Stimulated activated CD4-positive, alpha-beta T cell treated with anti-CD3 and anti-CD28 coated beads, Interleukin-12 subunit alpha, Interleukin-12 subunit beta, amount 100 ng/mL, for 4 hours (primary cell): Measurements from ENCODE around the gene JARID2.

ENCODE experiments used
- DNase-seq: peaks from one replicate; pipeline ENCODE4 v3.0.0-alpha.2; 2020

Gene JARID2

DNA sequence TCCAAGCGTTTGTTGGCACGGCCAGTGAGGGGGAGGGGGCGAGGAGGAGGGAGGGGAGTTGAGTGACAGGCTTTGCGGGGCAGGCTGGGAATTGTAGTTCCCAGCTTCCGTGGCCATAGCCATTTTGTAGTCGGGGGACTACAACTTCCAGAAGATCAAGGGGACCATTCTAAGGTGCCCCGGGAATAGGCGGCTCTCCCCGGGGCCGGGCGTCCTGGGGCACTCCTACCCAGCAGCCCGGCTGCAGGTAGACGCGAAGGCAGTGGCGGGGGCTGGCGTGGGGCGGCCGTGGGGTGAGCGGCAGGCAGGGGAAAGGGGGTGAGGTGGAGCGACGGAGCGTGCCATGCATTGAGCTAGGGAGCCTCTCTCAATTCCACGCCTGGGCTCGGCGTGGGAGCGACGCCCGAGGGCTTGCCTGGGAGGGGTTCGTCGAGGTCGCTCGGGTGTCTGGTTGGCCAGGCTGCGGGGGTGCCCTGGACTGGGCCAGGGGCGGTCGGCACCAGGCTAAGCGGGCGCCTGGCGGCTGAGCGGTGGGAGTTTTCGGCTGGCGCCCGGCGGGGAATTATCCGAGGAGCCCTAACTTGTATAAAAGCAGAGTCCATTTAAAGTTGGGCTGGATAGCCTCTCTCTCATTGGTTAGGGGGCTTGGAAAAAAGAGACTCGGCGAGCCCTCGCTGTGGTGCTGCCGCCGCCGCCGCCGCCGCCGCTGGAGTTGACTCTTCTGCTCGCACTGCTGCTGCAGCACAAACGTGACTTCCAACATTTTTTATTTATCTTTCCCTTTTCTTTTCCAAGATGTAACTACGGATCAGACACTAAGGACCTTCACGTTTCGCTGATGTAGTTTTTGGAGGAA, at the start of gene JARID2:
JARID2 (plus strand) TSS at position 709 of the 856 bp plus-strand sequence. CDS start 471 bp downstream, outside the sequence.
- DNase-seq = peak; percentile 92

DNA sequence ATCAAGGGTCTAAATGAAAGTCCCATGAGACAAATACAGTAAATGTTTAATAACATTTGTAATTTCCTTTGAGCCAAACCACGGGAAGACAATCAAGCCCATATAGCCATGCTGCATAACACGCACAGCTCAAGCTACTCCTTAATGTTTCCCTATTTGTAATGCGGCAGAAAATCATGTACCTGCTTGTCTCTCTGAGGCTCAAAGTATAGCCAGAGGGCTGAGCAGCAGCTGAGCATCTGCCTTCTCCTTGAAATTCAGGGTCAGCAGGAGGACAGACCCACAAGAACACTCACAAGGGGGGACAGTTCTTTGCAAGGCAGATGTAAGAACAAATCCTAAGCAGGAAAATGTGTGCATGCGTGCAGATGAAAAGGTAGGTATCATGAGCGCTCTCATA, 45.8 kb upstream of the JARID2 start:
- DNase-seq = no peak

DNA sequence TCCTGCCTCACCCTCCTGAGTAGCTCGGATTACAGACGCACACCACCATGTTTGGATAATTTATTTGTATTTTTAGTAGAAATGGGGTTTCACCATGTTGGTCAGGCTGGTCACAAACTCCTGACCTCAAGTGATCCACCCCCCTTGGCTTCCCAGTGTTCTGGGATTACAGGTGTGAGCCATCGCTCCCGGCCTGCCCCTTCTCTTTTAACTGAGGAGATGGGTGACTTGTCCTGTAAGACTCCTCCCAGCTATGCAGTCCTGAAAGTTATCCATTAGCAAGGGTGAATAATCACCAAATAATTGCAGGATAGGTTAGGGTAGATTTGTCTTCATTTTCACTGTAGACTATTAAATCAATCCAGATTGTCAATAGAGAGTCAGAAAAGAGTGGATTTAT, 40.5 kb upstream of the JARID2 start:
- no peak for DNase-seq

DNA sequence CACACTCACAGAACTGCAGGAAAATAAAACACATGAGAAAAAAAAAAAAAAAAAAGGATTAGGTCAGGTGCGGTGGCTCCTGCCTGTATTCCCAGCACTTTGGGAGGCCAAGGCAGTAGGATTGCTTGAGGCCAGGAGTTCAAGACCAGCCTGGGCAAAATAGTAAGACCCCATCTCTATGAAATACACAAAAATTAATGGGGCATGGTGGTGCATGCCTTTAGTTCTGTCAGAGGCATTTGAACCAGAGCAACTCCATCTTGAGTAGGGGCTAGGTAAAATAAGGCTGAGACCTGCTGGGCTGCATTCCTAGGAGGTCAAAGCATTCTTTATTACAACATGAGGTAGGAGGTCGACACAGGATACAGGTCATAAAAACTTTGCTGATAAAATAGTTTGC, 39.0 kb upstream of the JARID2 start:
- DNase-seq = no peak

DNA sequence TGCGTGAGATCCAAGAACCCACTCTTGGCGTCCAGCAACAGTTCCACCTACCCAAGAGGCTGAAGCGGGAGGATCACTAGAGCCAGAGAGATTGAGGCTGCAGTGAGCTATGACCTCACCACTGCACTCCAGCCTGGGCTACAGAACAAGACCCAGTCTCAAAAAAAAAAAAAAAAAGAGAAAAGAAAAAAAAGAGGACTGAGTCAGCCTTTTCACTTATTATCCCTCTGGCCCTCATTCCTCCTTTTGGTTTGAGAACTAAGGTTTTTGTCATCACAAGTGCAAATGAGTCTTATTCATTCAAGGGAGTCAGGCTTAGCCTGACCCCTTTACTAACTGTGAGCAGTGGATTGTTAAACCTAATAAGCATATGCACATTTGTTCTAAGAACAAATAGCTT, 37.9 kb upstream of the JARID2 start:
- no peak for DNase-seq

DNA sequence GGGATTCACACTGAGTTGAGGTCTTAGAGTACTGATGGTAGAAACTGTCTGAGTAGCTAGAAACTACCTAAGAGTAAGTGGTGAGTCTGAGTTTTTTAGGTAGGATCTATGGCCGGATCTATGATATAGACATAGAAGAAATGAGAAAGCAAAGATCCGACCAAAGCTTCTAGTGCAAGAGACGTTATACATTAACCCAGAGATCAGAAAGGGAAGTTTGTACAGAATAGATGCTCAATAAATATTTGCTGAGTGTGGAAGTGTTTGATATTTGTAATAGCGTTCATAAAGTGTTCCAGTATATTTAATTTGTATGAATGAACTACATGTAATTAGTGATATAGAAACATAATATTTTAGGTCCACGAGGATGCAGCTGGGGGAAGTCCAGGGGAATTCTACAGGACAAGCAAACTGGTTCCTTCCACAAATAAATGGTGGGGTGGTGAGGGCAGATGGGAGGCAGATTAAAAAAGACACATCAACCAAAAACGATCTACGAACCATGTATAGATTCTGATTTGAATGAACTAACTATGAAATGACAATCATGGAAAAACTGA, 31.9 kb upstream of the JARID2 start:
- no peak for DNase-seq

DNA sequence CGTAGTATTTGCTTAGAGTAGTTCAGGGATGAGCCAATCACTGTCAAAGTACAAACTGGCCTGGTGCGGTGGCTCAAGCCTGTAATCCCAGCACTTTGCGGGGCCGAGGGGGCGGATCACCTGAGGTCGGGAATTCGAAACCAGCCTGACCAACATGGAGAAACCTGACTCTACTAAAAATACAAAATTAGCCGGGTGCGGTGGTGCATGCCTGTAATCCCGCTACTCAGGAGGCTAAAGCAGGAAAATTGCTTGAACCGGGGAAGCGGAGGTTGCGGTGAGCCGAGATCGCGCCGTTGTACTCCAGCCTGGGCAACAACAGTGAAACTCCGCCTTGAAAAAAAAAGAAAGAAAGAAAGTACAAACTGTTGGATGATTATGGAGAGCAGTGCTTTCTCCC, 27.5 kb upstream of the JARID2 start:
- DNase-seq = no peak

DNA sequence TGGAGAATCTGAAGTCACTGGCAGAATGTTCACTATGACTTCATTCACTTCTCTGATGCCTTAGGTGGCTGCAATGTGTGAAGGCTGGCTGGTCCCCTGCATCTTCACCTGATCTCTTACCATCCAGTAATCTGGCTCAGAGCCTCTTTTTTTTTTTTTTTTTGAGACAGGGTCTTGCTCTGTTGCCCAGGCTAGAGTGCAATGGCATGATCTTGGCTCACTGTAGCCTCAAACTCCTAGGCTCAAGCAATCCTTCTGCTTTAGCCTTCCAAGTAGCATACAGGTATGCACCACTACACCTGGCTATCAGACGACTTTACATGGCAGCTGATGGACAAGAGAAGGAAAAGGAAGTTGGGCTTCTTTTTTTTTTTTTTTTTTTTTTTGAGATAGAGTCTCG, 25.8 kb upstream of the JARID2 start:
- DNase-seq = no peak

DNA sequence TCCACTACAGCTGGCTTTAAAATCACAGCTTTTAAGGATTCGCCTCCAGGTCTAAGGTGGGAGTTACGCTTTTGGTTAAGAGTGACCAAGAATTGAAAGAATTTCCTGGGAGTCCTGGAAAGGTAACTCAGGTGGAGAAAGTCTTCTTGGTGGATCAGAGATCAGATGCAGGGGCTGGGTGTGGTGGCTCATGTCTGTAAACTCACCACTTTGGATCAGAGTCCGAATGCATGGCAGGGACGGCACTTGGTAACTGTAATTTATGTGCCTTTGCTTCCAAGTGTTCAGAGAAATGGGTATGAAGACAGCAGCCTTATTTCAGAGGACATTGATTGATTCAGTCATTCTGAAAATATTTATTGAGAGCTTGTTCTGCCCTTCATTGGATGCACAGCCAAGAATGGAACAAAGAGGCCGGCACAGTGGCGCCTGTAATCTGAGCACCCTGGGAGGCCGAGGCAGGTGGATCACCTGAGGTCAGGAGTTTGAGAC, 18.0 kb upstream of the JARID2 start:
- DNase-seq = no peak

DNA sequence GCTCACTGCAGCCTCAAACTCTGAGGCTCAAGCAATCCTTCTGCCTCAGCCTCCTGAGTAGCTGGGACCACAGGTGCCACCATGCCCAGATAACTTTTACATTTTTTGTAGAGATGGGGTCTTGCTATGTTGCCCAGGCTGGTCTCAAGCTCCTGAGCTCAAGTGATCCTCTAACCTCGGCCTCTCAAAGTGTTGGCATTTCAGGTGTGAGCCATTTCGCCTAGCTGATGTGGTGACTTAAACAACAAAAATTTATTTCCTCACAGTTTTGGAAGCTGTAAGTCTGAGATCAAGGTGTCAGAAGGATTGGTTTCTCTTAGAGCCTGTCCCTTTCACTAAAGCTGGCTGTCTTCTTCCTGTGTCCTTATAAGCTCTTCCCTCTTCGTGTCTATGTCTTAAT, 15.0 kb upstream of the JARID2 start:
- no peak for DNase-seq

DNA sequence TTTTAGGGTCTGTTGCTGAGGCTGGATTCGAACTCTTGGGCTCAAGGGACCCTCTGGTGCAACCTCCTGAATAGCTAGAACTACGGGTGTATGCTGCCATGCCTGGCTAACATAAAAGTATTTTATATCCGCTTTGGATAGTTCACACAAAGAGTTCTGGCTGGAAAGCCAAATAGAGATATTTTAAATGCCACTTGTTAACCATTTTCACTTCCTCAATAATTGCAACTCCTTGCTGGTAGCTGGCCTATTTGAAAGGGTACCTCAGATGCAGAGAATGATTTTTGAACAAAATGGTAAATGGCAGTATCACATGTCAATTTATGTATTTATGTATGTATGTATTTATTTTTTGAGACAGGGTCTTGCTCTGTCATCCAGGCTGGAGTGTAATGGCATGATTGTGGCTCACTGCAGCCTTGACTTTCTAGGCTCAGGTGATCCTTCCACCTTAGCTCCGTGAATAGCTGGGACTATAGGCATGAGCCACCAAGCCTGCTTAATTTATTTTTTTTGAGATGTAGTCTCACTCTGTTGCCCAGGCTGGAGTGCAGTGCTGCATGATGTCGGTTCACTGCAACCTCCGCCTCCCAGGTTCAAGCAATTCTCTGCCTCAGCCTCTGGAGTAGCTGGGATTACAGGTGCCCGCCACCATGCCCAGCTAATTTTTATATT, 12.9 kb upstream of the JARID2 start:
- no peak for DNase-seq

DNA sequence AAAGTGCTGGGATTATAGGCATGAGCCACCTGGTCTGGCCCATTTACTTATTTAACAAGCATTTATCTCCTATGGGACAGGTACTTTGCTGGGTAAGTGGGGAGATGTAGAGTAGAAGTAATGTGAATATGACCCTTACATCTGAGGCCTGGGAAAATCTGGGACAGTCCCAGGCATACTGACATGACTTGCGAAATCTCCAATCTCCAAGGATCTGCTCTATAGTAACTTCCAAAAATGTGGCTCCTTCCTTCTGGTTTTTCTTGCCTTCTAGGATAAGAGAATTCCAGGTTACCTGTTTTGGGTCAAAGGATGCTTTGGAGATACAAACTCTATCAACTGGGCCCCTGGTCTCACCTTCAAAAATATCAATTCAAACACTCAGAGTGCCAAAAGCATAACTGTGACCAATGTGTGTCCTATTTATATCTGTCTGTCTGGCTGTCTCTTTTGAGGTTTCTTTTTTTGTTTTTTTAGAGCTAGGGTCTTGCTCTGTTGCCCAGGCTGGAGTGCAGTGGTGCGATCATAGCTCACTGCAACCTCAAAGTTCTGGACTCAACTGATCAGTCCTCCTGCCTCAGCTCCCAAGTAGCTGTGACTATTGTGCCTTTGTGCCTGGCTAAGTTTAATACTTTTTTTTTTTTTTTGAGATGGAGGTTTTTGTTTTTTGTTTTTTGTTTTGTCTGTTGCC, 11.7 kb upstream of the JARID2 start:
- no peak for DNase-seq

DNA sequence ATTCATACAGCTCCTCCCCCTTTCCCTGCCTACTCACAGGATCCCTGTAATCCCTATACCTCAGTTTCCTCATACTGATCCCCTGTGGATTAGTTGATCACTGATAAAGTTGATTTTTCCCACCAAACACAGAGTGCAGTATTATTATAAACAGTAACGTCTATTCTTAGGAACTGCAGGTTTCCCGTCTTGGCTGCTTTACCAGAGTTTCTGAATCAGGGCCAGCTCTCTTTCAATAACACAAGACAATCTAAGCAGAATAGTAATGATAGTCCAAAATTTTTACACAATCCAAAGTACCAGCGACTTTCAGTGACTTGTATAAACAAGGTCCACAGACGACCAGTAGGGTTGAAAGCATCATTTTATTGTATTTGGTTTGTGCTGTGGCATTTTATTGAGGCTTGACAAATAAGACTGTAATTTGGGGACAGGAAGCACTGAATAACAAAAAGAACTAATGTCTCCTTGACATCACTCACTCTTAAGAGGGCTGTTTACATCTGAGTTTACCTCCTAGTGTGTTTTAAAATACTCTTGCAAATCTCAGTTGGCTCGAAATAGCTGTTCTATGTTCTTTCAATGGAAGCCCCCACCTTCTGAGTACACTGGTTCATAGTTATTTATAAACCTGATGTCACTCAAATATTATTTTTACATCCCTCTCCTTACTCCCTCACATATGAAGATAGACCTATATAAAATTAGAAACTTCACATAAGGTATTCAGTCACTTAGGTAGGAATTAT, 6.1 kb upstream of the JARID2 start:
- no peak for DNase-seq

DNA sequence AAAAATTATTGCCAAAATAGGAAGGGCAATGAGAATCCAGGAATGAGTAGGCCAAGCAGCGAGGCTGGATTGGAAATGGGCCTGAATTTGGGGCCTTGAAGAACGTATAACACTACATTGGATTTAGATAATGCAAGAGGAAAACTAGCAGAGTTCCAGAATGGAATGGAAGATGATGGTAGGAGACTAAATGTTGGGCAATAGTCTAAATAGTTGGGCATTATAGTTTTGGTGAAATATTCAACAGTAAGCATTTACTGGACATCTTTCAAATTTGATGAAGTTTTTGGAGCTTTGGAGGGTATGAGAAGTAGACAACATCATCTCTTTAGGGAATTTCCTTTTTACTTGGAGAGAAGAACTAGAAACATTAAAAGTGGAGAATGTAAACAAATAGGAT, 3.4 kb upstream of the JARID2 start:
- DNase-seq = no peak

DNA sequence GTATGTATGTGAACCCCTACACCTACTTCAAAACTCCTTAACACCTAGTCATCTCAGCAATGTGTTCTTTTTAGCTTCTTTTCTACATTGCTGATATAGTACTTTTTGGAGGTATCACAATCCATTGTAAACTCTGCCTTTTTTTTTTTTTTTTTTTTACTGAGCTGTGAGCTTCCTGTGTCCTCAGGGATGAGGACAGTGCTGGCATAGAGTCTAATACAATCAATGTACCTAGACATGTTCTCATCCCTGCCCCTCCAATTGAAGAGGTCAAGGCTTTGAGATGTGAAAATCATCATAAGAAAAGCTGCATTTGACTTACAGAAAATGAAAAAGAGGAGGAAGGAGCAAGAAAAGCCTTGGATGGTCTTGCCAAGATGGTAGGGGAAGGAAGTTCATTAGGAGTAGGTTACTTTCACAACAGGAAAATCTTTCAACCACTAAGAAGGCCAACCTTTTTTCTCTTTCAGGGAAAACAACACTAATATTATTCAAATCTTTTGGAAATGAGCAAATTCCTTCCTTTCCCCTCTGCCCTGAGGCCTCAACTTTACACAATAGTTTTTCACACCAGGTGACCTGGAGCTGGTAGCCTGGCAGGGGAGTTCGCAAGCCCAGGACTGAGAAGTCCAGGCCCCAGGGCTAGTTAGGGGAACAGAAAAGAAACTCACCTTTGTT, 2.8 kb upstream of the JARID2 start:
- DNase-seq = no peak

DNA sequence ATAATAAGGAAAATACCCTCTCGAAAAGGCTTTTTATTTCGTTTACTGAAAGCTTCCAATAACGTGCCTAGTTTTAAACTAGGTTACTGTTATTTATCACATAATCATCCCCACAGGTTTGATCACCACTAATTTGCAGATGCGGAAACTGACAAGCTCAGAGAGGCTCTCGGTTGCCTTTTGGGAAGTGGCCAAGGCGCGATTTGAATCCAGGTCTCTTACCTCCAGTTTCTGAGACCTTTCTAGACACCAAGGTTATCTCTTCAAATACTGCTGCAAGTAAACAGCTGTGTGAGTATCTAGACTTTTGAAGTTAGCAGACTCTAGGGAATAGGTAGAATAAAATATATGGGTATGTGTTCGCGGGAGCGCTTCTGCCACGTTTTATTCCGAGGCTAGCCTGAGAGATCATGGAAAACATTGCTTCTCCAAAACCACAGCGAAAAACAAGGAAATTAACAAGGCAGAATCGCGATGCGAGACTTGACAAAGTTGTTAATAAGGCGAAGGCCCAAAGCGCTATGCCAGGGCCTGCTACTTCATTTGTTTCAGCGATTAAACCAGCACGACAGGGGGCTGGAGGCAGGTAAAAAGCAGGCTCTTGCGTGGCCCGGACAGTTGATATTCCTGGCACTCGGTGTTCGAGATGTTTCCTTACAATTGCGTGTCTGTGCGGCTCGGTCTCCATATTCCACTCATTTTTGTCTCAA, 1.8 kb upstream of the JARID2 start:
- DNase-seq = no peak

DNA sequence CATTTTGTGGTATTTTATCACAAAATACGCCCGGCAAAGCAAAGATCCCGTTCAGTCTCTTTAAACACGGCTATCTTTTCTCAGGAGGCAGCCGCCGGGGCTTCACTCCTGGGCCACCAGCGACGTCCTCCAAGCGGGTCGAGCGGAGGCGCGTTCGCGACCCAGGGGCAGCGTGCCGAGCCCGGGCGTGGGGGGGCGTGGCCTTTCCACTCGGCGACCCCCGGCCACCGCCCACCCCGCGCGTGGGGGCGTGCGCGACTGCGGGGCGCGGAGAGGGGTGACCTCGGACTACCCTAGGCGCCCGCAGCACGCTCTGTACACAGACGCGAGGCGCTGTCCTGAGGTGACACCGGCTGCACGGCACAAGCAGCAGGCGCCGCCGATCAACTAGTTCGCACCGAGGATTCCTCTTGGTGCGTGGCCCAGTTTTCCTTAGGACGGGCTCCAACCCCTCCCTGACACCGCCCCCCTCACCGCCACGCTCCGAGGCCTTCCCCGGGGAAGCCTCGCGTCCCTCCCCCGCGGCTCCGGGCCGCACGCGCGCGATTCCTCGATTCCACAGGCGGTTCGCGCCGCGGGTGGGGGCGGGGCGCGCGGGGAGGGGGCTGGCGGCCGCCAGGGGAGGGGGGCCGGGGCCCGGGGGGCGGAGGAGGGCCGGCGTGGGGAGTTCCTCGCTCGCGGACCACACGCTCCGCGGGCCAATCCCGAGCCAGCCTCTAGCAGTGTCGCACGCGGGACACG, 1.1 kb upstream of the JARID2 start:
- DNase-seq = peak; percentile 53

DNA sequence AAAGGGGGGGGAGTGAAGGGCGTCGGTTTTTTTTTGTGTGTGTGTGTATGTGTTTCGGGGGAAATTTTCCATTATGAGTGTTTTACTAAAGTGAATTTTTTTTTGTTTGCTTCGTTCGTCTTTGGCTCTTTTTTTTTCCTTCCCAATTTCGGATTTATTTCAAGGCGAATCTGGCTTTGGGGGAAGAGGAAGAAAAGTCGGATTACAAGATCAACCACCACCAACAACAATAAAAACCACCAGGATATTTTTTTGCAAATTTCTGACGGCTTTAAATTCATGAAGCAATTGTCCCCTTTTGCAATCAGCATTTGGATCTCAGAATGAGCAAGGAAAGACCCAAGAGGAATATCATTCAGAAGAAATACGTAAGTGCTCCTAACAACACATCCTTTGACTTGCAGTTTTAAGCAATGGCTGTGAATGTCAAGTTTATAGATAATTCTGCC, 372 bp downstream of the JARID2 start:
- no peak for DNase-seq

DNA sequence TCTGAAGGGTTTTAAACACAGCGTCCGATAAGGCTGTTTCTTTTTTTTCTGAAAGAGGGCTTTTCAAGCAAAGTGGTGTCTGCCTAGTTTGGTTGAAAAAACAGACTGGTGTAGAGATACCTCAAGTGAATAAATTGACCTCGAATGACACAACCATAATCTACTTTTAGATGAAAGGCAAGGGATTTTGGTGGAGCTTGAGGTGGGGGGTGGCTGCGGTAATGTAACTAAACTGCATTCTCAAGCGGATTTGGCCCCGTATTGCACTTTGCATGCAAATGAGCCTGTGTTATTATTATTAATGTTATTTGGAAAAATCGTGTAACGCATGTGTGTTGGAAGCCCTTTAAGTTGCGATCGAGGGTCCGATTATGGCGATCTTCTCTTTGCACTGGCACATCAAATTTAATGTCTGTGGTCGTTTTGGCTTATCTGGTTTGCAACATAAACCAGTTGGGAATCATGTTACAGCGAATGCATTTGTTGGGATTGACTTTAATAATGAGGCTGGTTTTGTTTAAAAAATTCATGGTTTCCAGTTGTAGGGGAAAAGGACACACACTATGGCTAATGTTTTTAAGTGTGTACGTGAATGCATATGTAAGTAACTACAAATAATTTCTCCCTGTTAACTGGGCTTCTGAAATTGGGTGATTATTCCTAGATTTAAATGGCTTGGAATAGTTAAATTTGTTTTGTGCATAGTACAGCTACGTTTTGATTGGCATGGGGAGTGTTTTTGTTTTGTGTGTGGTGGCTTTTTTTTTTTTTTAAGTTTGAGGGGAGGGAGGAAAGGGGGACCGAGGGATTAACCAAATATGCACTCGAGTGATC, 1.0 kb downstream of the JARID2 start:
- DNase-seq = no peak
